ENCODE results near the gene SELENOV.

DNA sequence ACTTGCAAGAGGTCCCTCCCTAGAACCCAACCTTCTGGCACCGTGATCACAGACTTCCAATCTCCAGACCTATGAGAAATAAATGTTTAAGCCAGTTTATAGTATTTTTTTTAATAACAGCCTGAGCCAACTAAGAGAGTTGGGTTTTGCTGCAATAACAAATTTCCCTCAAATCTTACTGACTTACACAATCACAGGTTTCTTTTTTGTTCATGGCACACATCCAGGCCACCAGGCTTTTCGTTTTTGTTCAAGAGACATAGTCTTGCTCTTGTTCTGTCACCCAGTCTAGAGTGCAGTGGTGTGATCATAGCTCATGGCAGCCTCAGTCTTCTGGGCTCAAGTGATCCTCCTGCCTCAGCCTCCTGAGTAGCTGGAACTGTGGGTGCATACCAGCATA, 2.0 kb upstream of the SELENOV start:
- TF ChIP-seq, protein P1, sequence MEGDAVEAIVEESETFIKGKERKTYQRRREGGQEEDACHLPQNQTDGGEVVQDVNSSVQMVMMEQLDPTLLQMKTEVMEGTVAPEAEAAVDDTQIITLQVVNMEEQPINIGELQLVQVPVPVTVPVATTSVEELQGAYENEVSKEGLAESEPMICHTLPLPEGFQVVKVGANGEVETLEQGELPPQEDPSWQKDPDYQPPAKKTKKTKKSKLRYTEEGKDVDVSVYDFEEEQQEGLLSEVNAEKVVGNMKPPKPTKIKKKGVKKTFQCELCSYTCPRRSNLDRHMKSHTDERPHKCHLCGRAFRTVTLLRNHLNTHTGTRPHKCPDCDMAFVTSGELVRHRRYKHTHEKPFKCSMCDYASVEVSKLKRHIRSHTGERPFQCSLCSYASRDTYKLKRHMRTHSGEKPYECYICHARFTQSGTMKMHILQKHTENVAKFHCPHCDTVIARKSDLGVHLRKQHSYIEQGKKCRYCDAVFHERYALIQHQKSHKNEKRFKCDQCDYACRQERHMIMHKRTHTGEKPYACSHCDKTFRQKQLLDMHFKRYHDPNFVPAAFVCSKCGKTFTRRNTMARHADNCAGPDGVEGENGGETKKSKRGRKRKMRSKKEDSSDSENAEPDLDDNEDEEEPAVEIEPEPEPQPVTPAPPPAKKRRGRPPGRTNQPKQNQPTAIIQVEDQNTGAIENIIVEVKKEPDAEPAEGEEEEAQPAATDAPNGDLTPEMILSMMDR (IDR thresholded peaks at IDR 0.05), result no peak
- no peak for TF ChIP-seq POLR2A (IDR thresholded peaks at IDR 0.05)
